ENCODE data around the gene PCDH15.

GRCh38 chr10:54318470-54318869 lies 482.6 kb downstream of the PCDH15 start:
- TF ChIP-seq CTCF (IDR thresholded peaks at IDR 0.05), result no peak
- TF ChIP-seq POLR2A (IDR thresholded peaks at IDR 0.05), result no peak
- TF ChIP-seq EP300 (IDR thresholded peaks at IDR 0.05), result no peak
